ENCODE data around the gene RANBP3. TPM values are rescaled to one million over a fixed set of nuclear protein-coding genes. Genes with fewer than 3 reads are reported as not detected.
"Not testable (repeated sequence)": the region's sequence is repeated elsewhere in the genome, so short reads cannot be mapped to it uniquely, and the experiment has no call there.

Gene RANBP3, protein sequence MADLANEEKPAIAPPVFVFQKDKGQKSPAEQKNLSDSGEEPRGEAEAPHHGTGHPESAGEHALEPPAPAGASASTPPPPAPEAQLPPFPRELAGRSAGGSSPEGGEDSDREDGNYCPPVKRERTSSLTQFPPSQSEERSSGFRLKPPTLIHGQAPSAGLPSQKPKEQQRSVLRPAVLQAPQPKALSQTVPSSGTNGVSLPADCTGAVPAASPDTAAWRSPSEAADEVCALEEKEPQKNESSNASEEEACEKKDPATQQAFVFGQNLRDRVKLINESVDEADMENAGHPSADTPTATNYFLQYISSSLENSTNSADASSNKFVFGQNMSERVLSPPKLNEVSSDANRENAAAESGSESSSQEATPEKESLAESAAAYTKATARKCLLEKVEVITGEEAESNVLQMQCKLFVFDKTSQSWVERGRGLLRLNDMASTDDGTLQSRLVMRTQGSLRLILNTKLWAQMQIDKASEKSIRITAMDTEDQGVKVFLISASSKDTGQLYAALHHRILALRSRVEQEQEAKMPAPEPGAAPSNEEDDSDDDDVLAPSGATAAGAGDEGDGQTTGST
- total RNA-seq, result 10 to 100 TPM; 74.3 to 87.5 TPM

DNA sequence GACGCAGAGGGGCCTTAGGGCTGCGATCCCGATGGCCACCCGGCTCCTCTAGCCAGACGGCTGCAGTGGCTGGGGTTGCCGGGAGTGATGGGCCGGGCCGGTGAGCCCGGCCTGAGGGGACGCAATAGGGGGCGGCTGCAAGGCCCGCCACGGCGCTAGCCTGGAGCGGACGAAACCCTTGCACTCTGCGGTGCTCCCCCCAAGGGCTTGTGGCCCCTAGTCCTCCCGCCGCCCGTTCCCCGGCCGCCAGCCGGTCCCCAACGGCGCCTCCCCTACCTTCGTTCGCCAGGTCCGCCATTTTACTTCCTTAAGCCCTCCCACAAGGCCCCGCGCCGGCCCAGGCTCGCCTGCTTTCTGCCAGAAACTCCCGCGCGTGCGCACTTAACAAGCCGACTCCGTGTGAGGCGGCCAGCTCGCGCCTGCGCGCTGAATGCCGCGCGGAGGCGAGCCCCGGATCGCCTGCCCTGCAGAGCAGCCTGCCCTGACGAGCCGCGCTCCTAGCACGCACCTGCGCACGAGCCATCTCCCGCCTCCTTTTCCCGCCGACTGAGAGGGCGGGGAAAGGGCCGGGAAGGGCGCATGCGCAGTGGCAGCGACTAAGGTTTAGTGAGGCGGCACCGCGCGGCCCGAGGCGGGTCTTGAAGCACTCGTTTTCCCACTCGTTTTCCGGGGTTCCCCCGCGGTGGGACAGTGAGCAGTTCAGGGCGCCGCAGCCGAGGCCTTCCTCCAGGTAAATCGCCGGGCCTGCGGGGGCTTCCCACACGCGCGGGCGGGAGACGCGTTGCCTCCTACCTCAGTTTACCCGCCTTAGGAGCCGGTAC is at the start of gene RANBP3:
Gene RANBP3 (minus strand): TSS at position 356 of the 821 bp plus-strand sequence. CDS start 58 bp downstream, at position 298.
- Mint-ChIP-seq H3K36me3 (ENCODE audit: low read depth) (peaks cover 49% of the 10 kb centered on the region), H3K27me3 (no peaks in the 10 kb centered on the region), H3K27ac (peak within 1 kb of the TSS; percentile 92), H3K9me3 (no peaks in the 10 kb centered on the region), H3K4me3 (peak within 1 kb of the TSS; percentile 95), H3K4me1 (ENCODE audit: low read depth) (peaks cover 53% of the 10 kb centered on the region)
- ATAC-seq, result peak; percentile 91
- TF ChIP-seq, protein P1, sequence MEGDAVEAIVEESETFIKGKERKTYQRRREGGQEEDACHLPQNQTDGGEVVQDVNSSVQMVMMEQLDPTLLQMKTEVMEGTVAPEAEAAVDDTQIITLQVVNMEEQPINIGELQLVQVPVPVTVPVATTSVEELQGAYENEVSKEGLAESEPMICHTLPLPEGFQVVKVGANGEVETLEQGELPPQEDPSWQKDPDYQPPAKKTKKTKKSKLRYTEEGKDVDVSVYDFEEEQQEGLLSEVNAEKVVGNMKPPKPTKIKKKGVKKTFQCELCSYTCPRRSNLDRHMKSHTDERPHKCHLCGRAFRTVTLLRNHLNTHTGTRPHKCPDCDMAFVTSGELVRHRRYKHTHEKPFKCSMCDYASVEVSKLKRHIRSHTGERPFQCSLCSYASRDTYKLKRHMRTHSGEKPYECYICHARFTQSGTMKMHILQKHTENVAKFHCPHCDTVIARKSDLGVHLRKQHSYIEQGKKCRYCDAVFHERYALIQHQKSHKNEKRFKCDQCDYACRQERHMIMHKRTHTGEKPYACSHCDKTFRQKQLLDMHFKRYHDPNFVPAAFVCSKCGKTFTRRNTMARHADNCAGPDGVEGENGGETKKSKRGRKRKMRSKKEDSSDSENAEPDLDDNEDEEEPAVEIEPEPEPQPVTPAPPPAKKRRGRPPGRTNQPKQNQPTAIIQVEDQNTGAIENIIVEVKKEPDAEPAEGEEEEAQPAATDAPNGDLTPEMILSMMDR (IDR thresholded peaks at IDR 0.05), result no peak
- intact Hi-C loops (cut with micrococcal nuclease), result loop anchor here (5.0 to 10.0 kb wide), 2 partner anchors 73 to 186 kb away; partner anchors contain the start of genes DUS3L, NDUFA11 and VMAC
- ChIA-PET CTCF (interaction anchor here (1.0 to 6.3 kb wide), 7 partner anchors 10 to 174 kb away, joined by 3 to 32 read pairs (median 21); partner anchors contain the start of gene NRTN), POLR2A (interaction anchor here (0.6 to 4.1 kb wide), 15 partner anchors 9 to 87 kb away, joined by 3 to 24 read pairs (median 4); partner anchors contain the start of gene NDUFA11)
- DNase-seq, result peak; percentile 99

DNA sequence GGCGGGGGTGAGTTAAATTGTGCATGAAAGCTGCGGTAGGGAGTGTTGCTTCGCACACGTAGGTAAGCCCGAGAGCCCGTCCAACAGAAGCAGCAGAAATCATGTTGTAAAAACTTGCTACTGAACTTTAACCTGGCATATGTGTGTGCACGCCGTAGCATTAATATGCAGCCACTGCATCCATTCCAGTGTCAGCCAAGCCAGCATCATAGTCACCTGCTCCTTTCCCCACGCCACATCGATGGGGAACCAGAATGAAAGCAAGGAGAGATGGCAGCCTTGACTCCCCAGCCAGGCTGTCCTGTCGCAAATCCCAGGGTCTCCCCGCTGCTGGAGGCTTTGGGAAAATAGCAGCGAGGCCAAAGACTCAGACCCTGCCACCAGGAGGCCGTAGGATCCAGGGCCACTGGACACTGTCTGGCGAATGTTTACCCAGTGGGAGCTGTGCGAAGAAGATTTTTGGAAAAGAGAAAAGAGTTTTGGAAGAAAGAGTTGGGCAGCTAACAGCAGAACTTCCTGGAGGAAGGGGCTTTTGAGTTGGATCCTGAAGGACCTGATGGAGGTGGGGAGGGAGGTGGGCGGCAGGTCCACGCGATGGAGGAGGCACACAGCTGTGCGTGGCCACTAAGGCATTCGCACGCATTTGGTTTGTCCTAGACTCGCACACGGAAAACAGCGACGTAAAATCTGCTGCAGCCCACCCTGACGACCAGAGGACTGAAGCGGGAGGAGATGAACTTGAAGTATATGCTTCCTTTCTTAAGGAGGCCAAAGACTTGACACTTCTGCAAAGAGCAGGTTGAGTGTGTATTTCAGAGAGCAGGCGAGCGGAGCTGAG is 48.7 kb upstream of the RANBP3 start:
- TF ChIP-seq, protein P1 (IDR thresholded peaks at IDR 0.05), result no peak
- no peak overlapping the region for H3K27ac Mint-ChIP-seq
- H3K9me3 Mint-ChIP-seq, result no peaks in the 10 kb centered on the region
- no peak overlapping the region for H3K4me3 Mint-ChIP-seq
- no peak for DNase-seq
- H3K36me3 Mint-ChIP-seq (ENCODE audit: low read depth), result no peaks in the 10 kb centered on the region
- ATAC-seq, result no peak
- ChIA-PET CTCF (interaction anchor here (1.5 to 3.1 kb wide), 3 partner anchors 59 to 223 kb away, joined by 5 to 12 read pairs (median 9); no protein-coding TSS in a partner anchor), POLR2A (no interaction called here)
- intact Hi-C loops (cut with micrococcal nuclease), result no loop called here
- H3K4me1 Mint-ChIP-seq (ENCODE audit: low read depth), result peaks cover 5% of the 10 kb centered on the region
- H3K27me3 Mint-ChIP-seq, result no peaks in the 10 kb centered on the region

DNA sequence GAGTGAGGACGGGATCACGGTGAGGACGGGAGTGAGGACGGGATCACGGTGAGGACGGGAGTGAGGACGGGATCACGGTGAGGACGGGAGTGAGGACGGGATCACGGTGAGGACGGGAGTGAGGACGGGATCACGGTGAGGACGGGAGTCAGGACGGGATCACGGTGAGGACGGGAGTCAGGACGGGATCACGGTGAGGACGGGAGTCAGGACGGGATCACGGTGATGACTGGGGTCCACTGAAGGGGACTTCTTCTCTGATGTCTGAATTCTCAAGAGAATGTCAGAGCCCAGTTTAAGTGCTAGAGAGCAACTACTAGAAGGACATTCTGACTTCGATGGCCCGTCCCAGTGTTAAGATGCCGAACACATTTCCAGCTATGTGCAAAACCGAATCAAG is 46.8 kb upstream of the RANBP3 start:
- H3K9me3 Mint-ChIP-seq; intact Hi-C loops (cut with micrococcal nuclease); ATAC-seq; H3K4me1 Mint-ChIP-seq (ENCODE audit: low read depth); DNase-seq; H3K27ac Mint-ChIP-seq; H3K4me3 Mint-ChIP-seq; H3K36me3 Mint-ChIP-seq (ENCODE audit: low read depth); POLR2A ChIA-PET; H3K27me3 Mint-ChIP-seq: not testable (repeated sequence)
- CTCF ChIA-PET, result interaction anchor here (1.1 kb wide), 1 partner anchor 37 kb away, joined by 3 read pairs; no protein-coding TSS in a partner anchor

DNA sequence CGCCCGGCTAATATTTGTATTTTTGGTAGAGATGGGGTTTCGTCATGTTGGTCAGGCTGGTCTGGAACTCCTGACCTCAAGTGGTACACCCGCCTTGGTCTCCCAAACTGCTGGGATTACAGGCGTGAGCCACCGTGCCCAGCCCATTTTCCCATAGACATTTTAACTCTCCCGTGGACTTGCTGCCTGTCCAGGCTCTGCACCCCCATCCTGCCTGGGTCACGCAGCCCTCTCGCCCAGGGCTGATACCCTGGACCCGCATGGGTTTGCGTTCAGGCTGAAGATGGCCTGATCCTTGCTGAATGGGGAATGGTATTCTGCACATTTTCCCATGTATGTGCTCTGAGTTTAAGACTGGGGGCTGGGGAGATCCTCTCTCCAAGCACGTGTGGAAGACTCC is 46.0 kb upstream of the RANBP3 start:
- Mint-ChIP-seq H3K4me1 (ENCODE audit: low read depth) (peaks cover 2% of the 10 kb centered on the region), H3K27ac (no peak overlapping the region), H3K27me3 (no peaks in the 10 kb centered on the region), H3K4me3 (no peak overlapping the region), H3K9me3 (no peaks in the 10 kb centered on the region), H3K36me3 (ENCODE audit: low read depth) (no peaks in the 10 kb centered on the region)
- intact Hi-C loops (cut with micrococcal nuclease), result loop anchor here (2.0 kb wide), 1 partner anchor 37 kb away; no protein-coding TSS in a partner anchor
- no peak for ATAC-seq
- no peak for DNase-seq
- POLR2A ChIA-PET, result no interaction called here
- TF ChIP-seq, protein P1 (IDR thresholded peaks at IDR 0.05), result no peak
- CTCF ChIA-PET, result interaction anchor here (1.4 to 3.5 kb wide), 7 partner anchors 11 to 220 kb away, joined by 4 to 91 read pairs (median 31); partner anchors contain the start of genes NRTN and RANBP3
